CD4-positive, alpha-beta T cell (primary cell): Measurements from ENCODE around the gene BTBD9. TPM values are rescaled to one million over a fixed set of nuclear protein-coding genes. Genes with fewer than 3 reads are reported as not detected.

Experiments used
- ATAC-seq: fragments of 200-7000 bp; cut with Tn5 transposase; one replicate; pipeline ENCODE4 v1.10.0; 2022; ENCODE audit warnings: mild to moderate bottlenecking; ENCODE audit not compliant: poor library complexity
- CTCF ChIA-PET: fragments of 350-600 bp; sonication (Branson Sonifier 250); formaldehyde crosslinking; loops from one replicate; lab custom pipeline; 2021; ENCODE audit warnings: antibody characterized with exemption, inconsistent platforms; lab: Charles Lee
- POLR2A ChIA-PET: fragments of 350-600 bp; sonication (Branson Sonifier 250); formaldehyde crosslinking; loops from one replicate; lab custom pipeline; 2021; ENCODE audit warnings: antibody characterized with exemption, inconsistent platforms; lab: Charles Lee
- DNase-seq, 14 experiments: peaks; one replicate each; pipeline ENCODE4 v3.0.0-alpha.2; 2013 to 2020; ENCODE audit warnings: mixed read lengths in 2 of 14
- H3K27ac ChIP-seq, 2 donors: one replicate each; pipeline versions ENCODE4 v1.5.1 to v1.7.0; 2013; ENCODE audit warnings: low read length in 2 of 2, low read depth in 1 of 2, mild to moderate bottlenecking in 1 of 2
- H3K27me3 ChIP-seq, 2 experiments: 1 replicate in 1 of 2; 2 replicates in 1 of 2; pipeline versions ENCODE4 v1.6.1 to v1.7.0; 2013; ENCODE audit warnings: low read length in 2 of 2, control low read depth in 1 of 2, mild to moderate bottlenecking in 1 of 2, moderate library complexity in 1 of 2; ENCODE audit not compliant: insufficient read depth in 2 of 2, control insufficient read depth in 1 of 2
- H3K36me3 ChIP-seq: one replicate; pipeline ENCODE4 v1.6.1; 2013; ENCODE audit warnings: low read length, control low read depth; ENCODE audit not compliant: insufficient read depth
- H3K4me1 ChIP-seq: one replicate; pipeline ENCODE4 v1.6.1; 2013; ENCODE audit warnings: low read length, control low read depth; ENCODE audit not compliant: insufficient read depth
- H3K4me3 ChIP-seq: one replicate; pipeline ENCODE4 v1.5.1; 2013; ENCODE audit warnings: mild to moderate bottlenecking, low read length, moderate library complexity
- H3K9me3 ChIP-seq, 2 experiments: 1 replicate in 1 of 2; 2 replicates in 1 of 2; pipeline versions ENCODE4 v1.6.1 to v1.7.0; 2013; ENCODE audit warnings: low read length in 2 of 2, mild to moderate bottlenecking in 2 of 2, control low read depth in 1 of 2, moderate library complexity in 1 of 2; ENCODE audit not compliant: control insufficient read depth in 1 of 2, insufficient read depth in 1 of 2
- H3K27ac Mint-ChIP-seq: one replicate; pipeline ENCODE4 v1.8.0; 2020; ENCODE audit warnings: mixed read lengths
- H3K27me3 Mint-ChIP-seq: one replicate; pipeline ENCODE4 v1.8.0; 2021; ENCODE audit warnings: mixed read lengths
- H3K36me3 Mint-ChIP-seq: one replicate; pipeline ENCODE4 v1.8.0; 2021; ENCODE audit warnings: low read depth, mixed read lengths
- H3K4me1 Mint-ChIP-seq: one replicate; pipeline ENCODE4 v1.8.0; 2021; ENCODE audit warnings: low read depth, mixed read lengths
- H3K4me3 Mint-ChIP-seq: one replicate; pipeline ENCODE4 v1.8.0; 2020; ENCODE audit warnings: mild to moderate bottlenecking, mixed read lengths
- H3K9me3 Mint-ChIP-seq: one replicate; pipeline ENCODE4 v1.8.0; 2020; ENCODE audit warnings: mixed read lengths
- intact Hi-C, 2 experiments: fragments of 100-400 bp; cut with DNase I in 1 of 2; cut with micrococcal nuclease in 1 of 2; formaldehyde crosslinking; loops; one replicate each; pipeline versions ENCODE4 v1.15.1 to v1.9.0; 2023 to 2025; cut with DNase I, micrococcal nuclease
- total RNA-seq, 174 experiments: library from RNA in 2 of 174; stranded (reverse) in 2 of 174; gene quantifications; one replicate each; pipeline ENCODE4 v1.2.3 and lab custom pipeline; 2021 to 2026
- TF ChIP-seq, protein P1 (sequence below): fragments of 200-600 bp; IDR thresholded peaks from one replicate; pipeline ENCODE4 v1.8.0; 2022; ENCODE audit warnings: antibody characterized with exemption, mild to moderate bottlenecking

BTBD9 gene
- total RNA-seq, 2 experiments from 2014 or later, result 58.7 to 59.3 TPM

DNA sequence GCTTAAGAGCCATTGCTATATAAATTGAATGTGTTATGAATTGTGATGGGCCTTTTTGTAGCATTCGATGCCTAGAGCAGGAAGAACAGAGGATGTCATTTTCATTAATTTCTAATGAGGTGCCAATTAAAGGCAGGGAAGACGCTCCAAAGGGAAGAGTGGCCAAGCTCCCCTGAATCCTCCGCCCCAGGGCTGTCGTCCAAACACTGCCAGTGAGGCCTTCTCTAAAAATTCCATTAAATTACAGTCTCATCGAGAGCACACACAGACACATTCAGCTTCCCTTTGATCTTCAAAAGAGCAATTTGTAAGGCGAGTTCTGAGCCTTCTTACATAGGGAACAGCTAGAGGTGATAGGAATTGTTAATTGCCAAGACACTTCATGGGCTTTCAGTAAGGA, 520.2 kb downstream of the BTBD9 start:
- Mint-ChIP-seq H3K4me1 (peaks cover 12% of the 10 kb centered on the region), H3K4me3 (no peak overlapping the region), H3K27ac (no peak overlapping the region), H3K27me3 (no peaks in the 10 kb centered on the region), H3K36me3 (peaks cover 72% of the 10 kb centered on the region), H3K9me3 (no peaks in the 10 kb centered on the region)
- no peak for DNase-seq
- POLR2A ChIA-PET, result no interaction called here
- H3K27me3 ChIP-seq, result no peaks in the 10 kb centered on the region
- TF ChIP-seq, protein P1, sequence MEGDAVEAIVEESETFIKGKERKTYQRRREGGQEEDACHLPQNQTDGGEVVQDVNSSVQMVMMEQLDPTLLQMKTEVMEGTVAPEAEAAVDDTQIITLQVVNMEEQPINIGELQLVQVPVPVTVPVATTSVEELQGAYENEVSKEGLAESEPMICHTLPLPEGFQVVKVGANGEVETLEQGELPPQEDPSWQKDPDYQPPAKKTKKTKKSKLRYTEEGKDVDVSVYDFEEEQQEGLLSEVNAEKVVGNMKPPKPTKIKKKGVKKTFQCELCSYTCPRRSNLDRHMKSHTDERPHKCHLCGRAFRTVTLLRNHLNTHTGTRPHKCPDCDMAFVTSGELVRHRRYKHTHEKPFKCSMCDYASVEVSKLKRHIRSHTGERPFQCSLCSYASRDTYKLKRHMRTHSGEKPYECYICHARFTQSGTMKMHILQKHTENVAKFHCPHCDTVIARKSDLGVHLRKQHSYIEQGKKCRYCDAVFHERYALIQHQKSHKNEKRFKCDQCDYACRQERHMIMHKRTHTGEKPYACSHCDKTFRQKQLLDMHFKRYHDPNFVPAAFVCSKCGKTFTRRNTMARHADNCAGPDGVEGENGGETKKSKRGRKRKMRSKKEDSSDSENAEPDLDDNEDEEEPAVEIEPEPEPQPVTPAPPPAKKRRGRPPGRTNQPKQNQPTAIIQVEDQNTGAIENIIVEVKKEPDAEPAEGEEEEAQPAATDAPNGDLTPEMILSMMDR, result no peak
- no peaks in the 10 kb centered on the region for H3K4me1 ChIP-seq
- H3K27ac ChIP-seq, result no peak overlapping the region
- no peak for ATAC-seq
- no peak overlapping the region for H3K4me3 ChIP-seq
- H3K36me3 ChIP-seq, result peaks cover 45% of the 10 kb centered on the region
- peaks cover 0 to 3% of the 10 kb centered on the region in 2 experiments for H3K9me3 ChIP-seq
- CTCF ChIA-PET, result no interaction called here
- intact Hi-C loops, result no loop called here

DNA sequence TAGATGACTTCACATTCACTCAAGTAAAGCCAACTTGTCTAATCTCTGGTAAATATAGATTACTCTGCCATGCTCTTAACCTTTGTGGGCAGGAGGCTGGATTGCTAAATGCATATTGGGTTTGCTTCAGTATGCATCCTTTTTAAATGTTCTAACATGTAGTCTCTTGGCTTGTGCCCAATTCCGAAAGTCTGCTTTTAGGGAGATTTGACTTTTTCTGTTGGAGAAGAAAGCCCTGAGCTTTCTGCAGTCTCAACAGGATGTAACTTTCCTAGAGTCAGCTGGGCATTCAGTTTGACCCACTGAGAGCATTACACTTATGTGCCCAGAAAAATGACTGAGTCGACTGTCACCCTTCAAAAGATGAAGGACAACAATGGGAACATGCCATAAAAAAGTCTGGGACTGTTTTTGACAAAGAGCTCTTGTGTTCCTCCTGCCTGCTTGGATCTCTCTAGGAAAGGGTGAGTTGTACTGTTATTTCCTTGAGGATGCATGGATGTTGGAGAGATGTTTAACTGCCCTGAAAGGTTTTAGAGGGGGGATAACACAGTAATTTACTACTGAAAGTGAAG, 520.9 kb downstream of the BTBD9 start:
- Mint-ChIP-seq H3K4me1 (peaks cover 12% of the 10 kb centered on the region), H3K9me3 (no peaks in the 10 kb centered on the region), H3K27me3 (no peaks in the 10 kb centered on the region), H3K27ac (no peak overlapping the region), H3K4me3 (no peak overlapping the region), H3K36me3 (peaks cover 72% of the 10 kb centered on the region)
- Histone ChIP-seq H3K27ac (no peak overlapping the region), H3K36me3 (peaks cover 45% of the 10 kb centered on the region), H3K4me1 (no peaks in the 10 kb centered on the region), H3K4me3 (no peak overlapping the region), H3K27me3 (no peaks in the 10 kb centered on the region), H3K9me3 (no peaks in the 10 kb centered on the region)
- intact Hi-C loops, result no loop called here
- ATAC-seq (no peak), DNase-seq (no peak)
- ChIA-PET CTCF (interaction anchor here (0.6 kb wide), 1 partner anchor 264 kb away, joined by 5 read pairs; no protein-coding TSS in a partner anchor), POLR2A (no interaction called here)
- TF ChIP-seq, protein P1, result no peak

Other genes starting within 250 kb of the BTBD9 start
- gene GLO1, start 63.2 kb upstream of the BTBD9 start, total RNA-seq, result 10 to 100 TPM; 24.1 to 26.2 TPM
- gene DNAH8, start 75.4 kb upstream of the BTBD9 start, total RNA-seq, result under 1 TPM in 1 of 2 experiments, not detected in 1; 0.03 TPM